Smooth muscle cell (in vitro differentiated cells): Measurements from ENCODE around the gene MAP7. TPM values are rescaled to one million over a fixed set of nuclear protein-coding genes. Genes with fewer than 3 reads are reported as not detected.

Experiments
- DNase-seq: peaks from one replicate; lab custom pipeline; 2025; ENCODE audit not compliant: unreplicated experiment; lab: John Stamatoyannopoulos, UW
- H2AFZ ChIP-seq: fragments of 200-600 bp; sonication (generic); 2 replicates; pipeline ENCODE4 v1.6.0; 2016; ENCODE audit warnings: antibody characterized with exemption, low read depth, mild to moderate bottlenecking
- H3F3A ChIP-seq: fragments of 200-600 bp; sonication (generic); 2 replicates; pipeline ENCODE4 v1.6.0; 2017; ENCODE audit warnings: antibody characterized with exemption, low read depth
- H3K27ac ChIP-seq: fragments of 200-600 bp; sonication (generic); 2 replicates; pipeline ENCODE4 v1.5.1; 2016; ENCODE audit warnings: low read depth, mild to moderate bottlenecking
- H3K27me3 ChIP-seq: fragments of 200-600 bp; sonication (generic); 2 replicates; pipeline ENCODE4 v1.6.1; 2016; ENCODE audit warnings: low read depth, mild to moderate bottlenecking
- H3K36me3 ChIP-seq: fragments of 200-600 bp; sonication (generic); 2 replicates; pipeline ENCODE4 v1.5.1; 2016; ENCODE audit warnings: low read depth
- H3K4me1 ChIP-seq: fragments of 200-600 bp; sonication (generic); 2 replicates; pipeline ENCODE4 v1.5.1; 2016; ENCODE audit warnings: low read depth
- H3K4me2 ChIP-seq: fragments of 200-600 bp; sonication (generic); 2 replicates; pipeline ENCODE4 v1.6.0; 2016; ENCODE audit warnings: mild to moderate bottlenecking
- H3K4me3 ChIP-seq: fragments of 200-600 bp; sonication (generic); 2 replicates; pipeline ENCODE4 v1.5.1; 2016; ENCODE audit warnings: mild to moderate bottlenecking
- H3K79me2 ChIP-seq: fragments of 200-600 bp; sonication (generic); 2 replicates; pipeline ENCODE4 v1.6.0; 2016; ENCODE audit warnings: low read depth, mild to moderate bottlenecking
- H3K9ac ChIP-seq: fragments of 200-600 bp; sonication (generic); 2 replicates; pipeline ENCODE4 v1.6.0; 2016; ENCODE audit warnings: low read depth
- H3K9me3 ChIP-seq: fragments of 200-600 bp; sonication (generic); replicated peaks from 2 replicates; pipeline ENCODE4 v1.5.1; 2016; ENCODE audit warnings: low read depth
- H4K20me1 ChIP-seq: fragments of 200-600 bp; sonication (generic); 2 replicates; pipeline ENCODE4 v1.6.0; 2016; ENCODE audit warnings: low read depth
- WGBS: methylation state at CpG from one replicate; pipeline ENCODE4 v1.1.7; 2016; ENCODE audit warnings: low lambda C conversion rate; 5-methylcytosine and 5-hydroxymethylcytosine counted together
- polyA plus RNA-seq: library from polyadenylated mRNA; unstranded; fragments of >200 nt; fragmentation: Nextera tagmentation; extraction: Ambion mirVana; gene quantifications from 2 replicates; pipeline ENCODE4 v1.2.1, GENCODE V29; 2016
- total RNA-seq: library from RNA; depleted of rRNA; stranded (reverse); fragments of >200 nt; gene quantifications from 2 replicates; pipeline ENCODE4 v1.2.3, GENCODE V29; 2014
- TF ChIP-seq, protein P1 (sequence below): fragments of 200-600 bp; sonication (generic); IDR thresholded peaks from 2 replicates; pipeline ENCODE4 v1.5.1; 2017; ENCODE audit warnings: borderline replicate concordance, mild to moderate bottlenecking, antibody characterized with exemption; ENCODE audit not compliant: insufficient read depth, poor library complexity, severe bottlenecking

MAP7 gene
- total and polyA plus RNA-seq, 2 experiments from 2014 or later = 1.6 to 8.2 TPM

DNA sequence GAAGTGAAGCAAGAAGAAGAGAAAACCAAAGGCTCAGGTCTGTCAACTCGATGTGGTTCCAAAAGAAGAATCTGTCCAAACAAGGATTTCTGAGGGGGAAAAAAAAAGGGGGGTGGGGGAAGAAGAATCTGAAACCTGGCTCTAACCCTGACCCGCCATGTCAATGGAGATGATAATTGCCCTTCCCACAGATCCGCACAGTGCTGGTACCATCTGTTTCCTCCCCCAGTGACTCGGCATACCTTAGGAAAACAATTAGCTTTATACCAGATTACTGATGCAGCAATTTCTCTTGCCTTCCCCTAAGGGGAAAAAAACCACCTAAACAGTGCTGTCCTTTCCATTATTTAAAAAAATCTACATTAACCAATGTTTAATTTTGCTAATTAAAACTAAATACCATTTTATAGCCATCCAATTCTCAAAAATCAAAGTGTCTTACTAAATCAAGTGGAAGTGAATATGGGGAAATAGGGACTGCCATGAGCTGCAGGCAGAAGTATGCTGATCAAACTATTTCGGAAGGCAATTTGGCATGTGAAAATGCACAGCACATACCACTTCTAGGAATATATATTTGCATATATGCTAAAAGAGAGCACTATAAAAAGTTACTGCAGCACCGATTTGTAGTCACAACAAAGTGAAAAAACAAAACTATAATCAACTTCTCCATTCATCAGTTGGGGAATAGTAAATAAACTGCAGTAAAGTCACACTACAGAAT lies 46.8 kb downstream of the MAP7 start:
- no peak overlapping the region for H3K4me2 ChIP-seq
- no peaks in the 10 kb centered on the region for H3K36me3 ChIP-seq
- H3K4me1 ChIP-seq = peaks cover 8% of the 10 kb centered on the region
- no peaks in the 10 kb centered on the region for H3K79me2 ChIP-seq
- WGBS = 60% methylated on average over 6 of the region's 6 CpGs
- no peaks in the 10 kb centered on the region for H3F3A ChIP-seq
- no peak overlapping the region for H3K9ac ChIP-seq
- H3K4me3 ChIP-seq = no peak overlapping the region
- no peak for DNase-seq
- TF ChIP-seq, protein P1, sequence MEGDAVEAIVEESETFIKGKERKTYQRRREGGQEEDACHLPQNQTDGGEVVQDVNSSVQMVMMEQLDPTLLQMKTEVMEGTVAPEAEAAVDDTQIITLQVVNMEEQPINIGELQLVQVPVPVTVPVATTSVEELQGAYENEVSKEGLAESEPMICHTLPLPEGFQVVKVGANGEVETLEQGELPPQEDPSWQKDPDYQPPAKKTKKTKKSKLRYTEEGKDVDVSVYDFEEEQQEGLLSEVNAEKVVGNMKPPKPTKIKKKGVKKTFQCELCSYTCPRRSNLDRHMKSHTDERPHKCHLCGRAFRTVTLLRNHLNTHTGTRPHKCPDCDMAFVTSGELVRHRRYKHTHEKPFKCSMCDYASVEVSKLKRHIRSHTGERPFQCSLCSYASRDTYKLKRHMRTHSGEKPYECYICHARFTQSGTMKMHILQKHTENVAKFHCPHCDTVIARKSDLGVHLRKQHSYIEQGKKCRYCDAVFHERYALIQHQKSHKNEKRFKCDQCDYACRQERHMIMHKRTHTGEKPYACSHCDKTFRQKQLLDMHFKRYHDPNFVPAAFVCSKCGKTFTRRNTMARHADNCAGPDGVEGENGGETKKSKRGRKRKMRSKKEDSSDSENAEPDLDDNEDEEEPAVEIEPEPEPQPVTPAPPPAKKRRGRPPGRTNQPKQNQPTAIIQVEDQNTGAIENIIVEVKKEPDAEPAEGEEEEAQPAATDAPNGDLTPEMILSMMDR = no peak
- no peak overlapping the region for H2AFZ ChIP-seq
- H3K27ac ChIP-seq = no peak overlapping the region
- no peaks in the 10 kb centered on the region for H3K9me3 ChIP-seq
- H3K27me3 ChIP-seq = no peaks in the 10 kb centered on the region
- no peaks in the 10 kb centered on the region for H4K20me1 ChIP-seq

DNA sequence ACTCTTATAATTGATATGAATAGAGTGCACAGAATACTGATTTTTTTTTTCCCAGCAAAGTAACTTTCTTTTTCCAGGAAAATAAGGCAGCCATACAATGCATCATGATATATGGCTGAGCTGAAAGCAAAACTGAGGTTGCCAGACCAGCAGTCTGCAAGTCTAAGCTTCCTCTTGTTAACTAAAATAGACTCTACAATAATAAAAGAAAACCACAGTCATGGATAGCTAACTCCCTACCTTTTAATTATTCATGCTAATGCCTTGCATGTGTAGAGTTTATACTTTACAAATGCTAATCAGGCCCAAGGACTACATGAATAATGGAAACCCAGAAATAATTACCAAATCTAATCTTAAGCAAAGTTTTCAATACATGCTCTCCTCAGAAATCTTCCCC lies 47.4 kb downstream of the MAP7 start:
- Histone ChIP-seq H3K79me2 (no peaks in the 10 kb centered on the region), H2AFZ (no peak overlapping the region), H3F3A (no peaks in the 10 kb centered on the region), H3K36me3 (no peaks in the 10 kb centered on the region), H4K20me1 (no peaks in the 10 kb centered on the region), H3K9ac (no peak overlapping the region), H3K27me3 (no peaks in the 10 kb centered on the region), H3K4me2 (no peak overlapping the region), H3K27ac (no peak overlapping the region), H3K4me3 (no peak overlapping the region), H3K9me3 (no peaks in the 10 kb centered on the region), H3K4me1 (peaks cover 8% of the 10 kb centered on the region)
- no peak for DNase-seq
- TF ChIP-seq, protein P1 = no peak

DNA sequence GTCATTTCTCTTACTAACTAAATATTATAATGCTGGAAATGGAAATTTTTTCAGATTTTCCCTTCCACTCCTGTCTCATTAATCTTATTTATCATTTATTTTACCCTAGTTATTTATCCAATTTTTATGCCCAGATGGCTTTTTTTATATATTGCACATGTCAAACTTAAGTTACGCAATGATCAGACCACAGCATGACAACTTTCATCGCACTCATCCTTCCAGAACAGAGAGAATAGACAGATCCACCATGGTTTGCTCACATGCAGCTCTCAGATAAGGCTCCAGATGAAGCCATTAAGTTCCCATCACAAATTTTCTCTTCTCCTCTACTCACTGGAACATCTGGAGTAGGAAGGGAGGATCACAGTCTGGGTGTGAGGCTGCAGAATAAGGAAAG lies 48.7 kb downstream of the MAP7 start:
- Histone ChIP-seq H3K27ac (no peak overlapping the region), H3K27me3 (no peaks in the 10 kb centered on the region), H3K4me2 (no peak overlapping the region), H3F3A (no peaks in the 10 kb centered on the region), H2AFZ (no peak overlapping the region), H3K9ac (no peak overlapping the region), H3K79me2 (no peaks in the 10 kb centered on the region), H3K4me1 (peaks cover 8% of the 10 kb centered on the region), H3K36me3 (no peaks in the 10 kb centered on the region), H3K9me3 (no peaks in the 10 kb centered on the region), H4K20me1 (no peaks in the 10 kb centered on the region), H3K4me3 (no peak overlapping the region)
- WGBS = 76% methylated on average over 2 of the region's 2 CpGs
- no peak for DNase-seq
- TF ChIP-seq, protein P1 = no peak

DNA sequence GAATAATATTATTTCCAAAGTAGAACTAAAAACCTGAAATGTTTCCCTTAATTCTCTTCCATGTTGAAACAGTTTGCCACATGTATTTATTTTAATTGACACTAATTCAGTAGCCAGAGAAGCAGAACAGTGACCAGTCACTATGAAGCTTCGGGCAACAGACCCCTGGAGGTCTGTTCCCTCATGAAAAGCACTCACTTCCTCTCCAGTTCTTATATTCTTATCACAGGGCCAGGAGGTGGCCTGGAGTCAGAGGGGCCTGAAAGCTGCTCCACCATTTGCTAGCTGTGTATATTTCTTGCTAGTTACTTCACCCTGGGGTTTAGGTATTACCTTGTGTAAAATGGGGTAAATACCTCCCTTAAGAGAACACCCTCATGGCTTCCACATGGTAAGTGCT lies 49.1 kb downstream of the MAP7 start:
- Histone ChIP-seq H3K27ac (no peak overlapping the region), H3K36me3 (no peaks in the 10 kb centered on the region), H3K4me2 (no peak overlapping the region), H3K79me2 (no peaks in the 10 kb centered on the region), H3K4me1 (peaks cover 8% of the 10 kb centered on the region), H3K9ac (no peak overlapping the region), H3K27me3 (no peaks in the 10 kb centered on the region), H3K9me3 (no peaks in the 10 kb centered on the region), H3F3A (no peaks in the 10 kb centered on the region), H4K20me1 (no peaks in the 10 kb centered on the region), H3K4me3 (no peak overlapping the region), H2AFZ (no peak overlapping the region)
- 61% methylated on average over 1 of the region's 1 CpG for WGBS
- TF ChIP-seq, protein P1 = no peak
- no peak for DNase-seq
